DND-41 (cell line): ENCODE measurements around the gene PDE8A.

Experiments
- ATAC-seq: fragments of 200-7000 bp; cut with Tn5 transposase; 3 replicates; pipeline ENCODE4 v1.9.1; 2021; ENCODE audit warnings: low read depth; ENCODE audit not compliant: insufficient read depth
- DNase-seq: peaks from one replicate; pipeline ENCODE4 v3.0.0-alpha.2; 2020
- H2AFZ ChIP-seq: 2 replicates; pipeline ENCODE4 v1.6.0; 2012; ENCODE audit warnings: low read depth, low read length
- H3K27ac ChIP-seq: 2 replicates; pipeline ENCODE4 v1.5.1; 2012; ENCODE audit warnings: low read length, inconsistent platforms
- H3K27me3 ChIP-seq: fragments of 200-600 bp; sonication (generic); 2 replicates; pipeline ENCODE4 v1.6.0; 2012; ENCODE audit warnings: low read length, mild to moderate bottlenecking, inconsistent platforms; ENCODE audit not compliant: insufficient read depth, poor library complexity
- H3K36me3 ChIP-seq: 2 replicates; pipeline ENCODE4 v1.5.1; 2012; ENCODE audit warnings: low read length, inconsistent platforms; ENCODE audit not compliant: insufficient read depth
- H3K4me1 ChIP-seq: 2 replicates; pipeline ENCODE4 v1.5.1; 2012; ENCODE audit warnings: mild to moderate bottlenecking, low read length; ENCODE audit not compliant: insufficient read depth
- H3K4me2 ChIP-seq: 2 replicates; pipeline ENCODE4 v1.6.0; 2012; ENCODE audit warnings: mild to moderate bottlenecking, moderate library complexity, low read length, inconsistent platforms; ENCODE audit not compliant: insufficient read depth
- H3K4me3 ChIP-seq, 2 experiments: fragments of 200-600 bp in 1 of 2; shearing (Covaris generic) in 1 of 2; 2 replicates each; pipeline ENCODE4 v1.5.1; 2012 to 2016; ENCODE audit warnings: inconsistent platforms in 2 of 2, low read length in 2 of 2, mild to moderate bottlenecking in 2 of 2, low read depth in 1 of 2, moderate library complexity in 1 of 2
- H3K79me2 ChIP-seq: 2 replicates; pipeline ENCODE4 v1.6.0; 2012; ENCODE audit warnings: low read length, inconsistent platforms; ENCODE audit not compliant: insufficient read depth
- H3K9ac ChIP-seq: 2 replicates; pipeline ENCODE4 v1.6.0; 2012; ENCODE audit warnings: low read depth, mild to moderate bottlenecking, inconsistent platforms, low read length, moderate library complexity
- H3K9me3 ChIP-seq: 2 replicates; pipeline ENCODE4 v1.5.1; 2012; ENCODE audit warnings: low read length, moderate library complexity, mild to moderate bottlenecking, inconsistent platforms; ENCODE audit not compliant: insufficient read depth, severe bottlenecking
- H4K20me1 ChIP-seq: 2 replicates; pipeline ENCODE4 v1.6.0; 2012; ENCODE audit warnings: low read length; ENCODE audit not compliant: insufficient read depth
- EZH2 ChIP-seq: IDR thresholded peaks from 3 replicates; pipeline ENCODE4 v1.6.1; 2012; ENCODE audit warnings: borderline replicate concordance, low read depth, mild to moderate bottlenecking, moderate library complexity, low read length, inconsistent platforms; ENCODE audit not compliant: severe bottlenecking
- TF ChIP-seq, protein P1 (sequence below): IDR thresholded peaks from 2 replicates; pipeline ENCODE4 v1.5.1; 2012; ENCODE audit warnings: borderline replicate concordance, low read length, moderate library complexity, mild to moderate bottlenecking; ENCODE audit not compliant: poor library complexity, severe bottlenecking; ENCODE audit errors: extremely low read depth

PDE8A gene

DNA sequence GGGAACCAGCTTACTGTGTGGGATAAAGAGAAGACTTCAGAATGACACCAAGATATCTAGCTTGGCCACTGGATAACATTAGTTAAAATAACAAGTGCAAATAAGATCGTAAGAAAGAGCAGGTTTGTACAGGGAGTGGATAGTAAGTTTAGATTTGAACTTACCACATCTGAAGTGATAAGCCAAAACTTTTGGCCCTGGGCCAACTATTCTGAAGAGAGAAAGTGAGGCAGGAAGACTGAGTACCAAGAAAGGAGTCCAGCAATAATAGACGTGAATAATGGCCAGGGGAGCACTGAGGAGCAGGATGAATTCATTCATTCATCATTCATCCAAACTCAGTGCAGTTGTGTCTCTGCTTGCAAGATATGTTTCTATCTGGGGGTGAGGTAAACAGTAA lies 122.9 kb downstream of the PDE8A start:
- ATAC-seq (no peak), DNase-seq (no peak)
- Histone ChIP-seq H3K27me3 (no peaks in the 10 kb centered on the region), H4K20me1 (no peaks in the 10 kb centered on the region), H3K4me1 (peaks cover 11% of the 10 kb centered on the region), H3K9me3 (no peaks in the 10 kb centered on the region), H3K36me3 (no peaks in the 10 kb centered on the region), H3K9ac (no peak overlapping the region), H3K4me3 (no peak overlapping the region), H2AFZ (no peak overlapping the region), H3K27ac (no peak overlapping the region), H3K4me2 (no peak overlapping the region), H3K79me2 (no peaks in the 10 kb centered on the region)
- TF ChIP-seq, protein P1, sequence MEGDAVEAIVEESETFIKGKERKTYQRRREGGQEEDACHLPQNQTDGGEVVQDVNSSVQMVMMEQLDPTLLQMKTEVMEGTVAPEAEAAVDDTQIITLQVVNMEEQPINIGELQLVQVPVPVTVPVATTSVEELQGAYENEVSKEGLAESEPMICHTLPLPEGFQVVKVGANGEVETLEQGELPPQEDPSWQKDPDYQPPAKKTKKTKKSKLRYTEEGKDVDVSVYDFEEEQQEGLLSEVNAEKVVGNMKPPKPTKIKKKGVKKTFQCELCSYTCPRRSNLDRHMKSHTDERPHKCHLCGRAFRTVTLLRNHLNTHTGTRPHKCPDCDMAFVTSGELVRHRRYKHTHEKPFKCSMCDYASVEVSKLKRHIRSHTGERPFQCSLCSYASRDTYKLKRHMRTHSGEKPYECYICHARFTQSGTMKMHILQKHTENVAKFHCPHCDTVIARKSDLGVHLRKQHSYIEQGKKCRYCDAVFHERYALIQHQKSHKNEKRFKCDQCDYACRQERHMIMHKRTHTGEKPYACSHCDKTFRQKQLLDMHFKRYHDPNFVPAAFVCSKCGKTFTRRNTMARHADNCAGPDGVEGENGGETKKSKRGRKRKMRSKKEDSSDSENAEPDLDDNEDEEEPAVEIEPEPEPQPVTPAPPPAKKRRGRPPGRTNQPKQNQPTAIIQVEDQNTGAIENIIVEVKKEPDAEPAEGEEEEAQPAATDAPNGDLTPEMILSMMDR: no peak
- no peak for TF ChIP-seq EZH2

DNA sequence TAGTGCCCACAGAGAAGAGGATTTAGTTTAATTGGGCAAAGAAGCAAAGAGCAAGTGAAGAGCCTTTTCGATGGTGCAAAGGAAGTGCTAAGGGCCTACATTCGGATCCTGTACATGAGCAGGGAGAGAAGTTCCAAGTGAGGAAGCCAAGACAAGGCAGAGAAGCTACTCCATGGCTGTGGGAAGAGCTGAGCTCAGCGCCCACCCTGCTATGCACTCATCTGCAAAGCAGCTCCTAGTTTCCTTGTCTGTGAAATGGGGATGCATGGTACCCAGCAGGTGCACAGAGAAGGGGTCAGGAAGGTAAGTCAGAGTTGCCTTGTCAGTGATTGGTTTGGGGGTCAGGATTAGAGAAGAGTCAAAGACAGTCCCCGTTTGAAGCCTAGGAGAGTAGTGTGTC lies 126.5 kb downstream of the PDE8A start:
- H2AFZ ChIP-seq: no peak overlapping the region
- no peak overlapping the region for H3K4me3 ChIP-seq
- H3K79me2 ChIP-seq: no peaks in the 10 kb centered on the region
- no peak overlapping the region for H3K9ac ChIP-seq
- H4K20me1 ChIP-seq: no peaks in the 10 kb centered on the region
- H3K9me3 ChIP-seq: no peaks in the 10 kb centered on the region
- no peak for TF ChIP-seq EZH2
- TF ChIP-seq, protein P1: no peak
- no peaks in the 10 kb centered on the region for H3K27me3 ChIP-seq
- H3K36me3 ChIP-seq: no peaks in the 10 kb centered on the region
- DNase-seq: no peak
- no peak for ATAC-seq
- H3K4me2 ChIP-seq: no peak overlapping the region
- H3K4me1 ChIP-seq: no peaks in the 10 kb centered on the region
- no peak overlapping the region for H3K27ac ChIP-seq

GRCh38 chr15:85109333-85109732 lies 127.7 kb downstream of the PDE8A start:
- no peaks in the 10 kb centered on the region for H3K9me3 ChIP-seq
- H3K9ac ChIP-seq: no peak overlapping the region

More at GRCh38 chr15:85109333-85109732, 127.7 kb downstream of the PDE8A start:
- H3K79me2 ChIP-seq: no peaks in the 10 kb centered on the region
- no peak overlapping the region for H2AFZ ChIP-seq
- DNase-seq: no peak
- H3K4me1 ChIP-seq: no peaks in the 10 kb centered on the region
- ATAC-seq: no peak
- no peak overlapping the region for H3K4me2 ChIP-seq
- TF ChIP-seq, protein P1: no peak
- TF ChIP-seq EZH2: no peak
- no peaks in the 10 kb centered on the region for H4K20me1 ChIP-seq
- H3K27ac ChIP-seq: no peak overlapping the region
- no peaks in the 10 kb centered on the region for H3K27me3 ChIP-seq
- no peak overlapping the region for H3K4me3 ChIP-seq
- H3K36me3 ChIP-seq: no peaks in the 10 kb centered on the region
